GM19193 (cell line): ENCODE results near the gene ARL6.

ENCODE experiments used
- POLR2A ChIP-seq: IDR thresholded peaks from 4 replicates; pipeline ENCODE4 v1.6.1; 2011; ENCODE audit not compliant: insufficient read depth, insufficient read length; ENCODE audit errors: extremely low read depth

ARL6 gene

DNA sequence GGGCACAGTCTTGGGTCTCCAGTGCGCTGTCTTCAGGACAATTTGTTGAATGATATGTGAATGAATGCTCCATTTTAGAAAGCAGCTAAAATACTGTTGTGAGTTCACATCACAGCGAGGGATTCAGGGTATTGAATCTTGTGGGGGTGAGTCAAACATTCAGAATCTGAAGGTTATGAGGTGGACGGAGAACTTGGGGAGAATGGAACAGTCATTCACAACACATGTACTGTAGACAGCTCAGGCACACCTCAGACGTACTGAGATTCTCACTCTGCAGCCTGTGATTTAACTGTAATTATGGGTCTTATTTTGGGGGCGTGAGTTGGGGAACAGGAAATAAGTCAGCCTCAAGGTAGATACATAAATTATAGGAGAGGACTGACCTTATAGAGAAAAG is 71.2 kb downstream of the ARL6 start:
- no peak for TF ChIP-seq POLR2A

DNA sequence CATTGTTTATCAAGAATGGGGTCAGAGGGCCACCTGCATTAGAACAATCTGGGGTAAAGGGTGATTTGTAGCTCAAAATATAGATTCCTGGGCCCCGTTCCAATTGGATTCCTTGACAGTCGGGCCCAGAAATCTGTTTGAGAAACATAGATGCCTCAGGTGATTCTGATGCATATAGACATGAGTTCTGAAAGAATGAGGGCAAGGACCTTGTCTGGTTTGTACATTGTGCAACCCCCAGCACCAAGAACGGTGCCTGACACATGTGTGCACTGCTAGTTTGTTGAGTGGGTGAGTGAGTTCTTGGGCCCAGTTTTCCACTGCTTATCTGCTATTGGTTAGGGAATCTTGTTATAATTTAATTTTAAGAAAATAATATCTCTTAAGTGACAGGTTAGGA is 73.8 kb downstream of the ARL6 start:
- TF ChIP-seq POLR2A: no peak

DNA sequence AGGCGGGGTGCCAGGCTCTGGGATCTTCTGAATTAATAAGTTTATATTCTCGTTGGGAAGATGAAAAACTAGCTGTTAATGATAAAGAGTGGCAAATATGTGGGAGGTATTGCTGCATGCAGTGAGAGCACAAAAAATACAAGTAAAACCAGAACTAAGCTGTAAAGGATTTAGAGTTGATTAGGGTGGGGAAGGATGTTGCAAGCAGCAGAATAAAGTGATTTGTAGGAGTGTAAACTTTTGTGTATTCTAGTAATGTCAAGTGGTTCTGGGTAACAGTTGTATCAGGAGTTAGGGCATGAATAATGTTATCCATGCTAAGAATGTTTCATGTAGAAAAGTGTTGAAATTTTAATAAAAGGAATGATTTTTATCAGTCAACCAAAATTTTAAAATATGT is 75.4 kb downstream of the ARL6 start:
- TF ChIP-seq POLR2A: no peak

DNA sequence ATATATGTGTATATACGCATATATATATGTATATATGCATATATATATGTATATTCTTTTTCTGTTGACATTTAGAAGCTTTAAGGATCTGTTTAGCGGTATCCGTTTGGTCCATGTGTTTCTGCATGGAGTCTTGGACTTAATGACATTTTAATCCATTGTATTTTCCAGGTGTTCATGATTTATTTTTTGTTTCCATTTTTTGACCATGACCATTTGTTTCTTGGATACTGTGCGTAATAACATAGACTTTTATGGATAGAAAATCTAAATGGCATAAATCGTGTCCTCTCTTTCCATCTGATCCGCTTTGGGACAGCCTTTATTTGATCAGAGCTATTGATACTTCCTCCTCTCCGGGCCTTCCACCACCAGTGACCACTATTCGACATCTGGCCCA is 76.7 kb downstream of the ARL6 start:
- TF ChIP-seq POLR2A: no peak

DNA sequence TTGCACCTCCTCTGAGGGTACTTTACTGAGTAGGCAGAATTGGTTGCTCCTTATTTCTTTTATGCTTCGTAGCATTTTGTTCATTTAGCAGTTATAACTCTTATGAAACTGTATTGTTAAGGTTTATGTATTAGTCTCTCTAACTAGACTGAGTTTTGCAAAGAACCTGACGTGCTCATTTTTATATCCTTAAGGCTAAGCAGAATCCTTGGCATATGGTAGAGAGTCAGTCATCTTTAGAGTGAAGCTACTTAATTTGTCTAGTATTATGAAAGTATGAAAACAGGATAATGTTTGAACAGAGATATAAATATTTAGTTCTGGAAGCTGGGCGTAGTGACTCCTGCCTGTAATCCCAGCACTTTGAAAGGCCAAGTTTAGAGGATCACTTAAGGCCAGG is 77.4 kb downstream of the ARL6 start:
- no peak for TF ChIP-seq POLR2A

DNA sequence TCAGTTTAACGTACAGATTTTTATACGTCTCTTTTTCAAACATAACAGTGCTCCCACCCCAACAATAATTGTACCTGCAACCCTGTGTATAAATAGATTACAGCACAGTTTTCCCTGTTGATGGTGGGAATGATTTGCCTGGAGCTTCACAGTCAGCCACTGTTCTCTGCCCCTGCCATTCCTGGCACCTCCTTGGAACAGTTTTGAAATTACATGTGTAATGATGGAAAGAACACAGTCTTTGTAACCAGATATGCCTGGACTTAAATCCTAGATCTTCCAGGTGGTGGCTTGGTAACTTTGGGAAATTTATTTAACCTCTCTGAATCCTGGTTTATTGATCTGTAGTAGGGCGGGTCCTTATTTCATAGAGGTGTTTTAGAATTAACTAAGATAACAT is 84.2 kb downstream of the ARL6 start:
- no peak for TF ChIP-seq POLR2A
